OCI-M2 (cell line): ENCODE data around the gene CTPS1.

Experiments used
- DNase-seq: peaks from one replicate; lab custom pipeline; 2025; ENCODE audit not compliant: unreplicated experiment; lab: John Stamatoyannopoulos, UW

The CTPS1 gene

DNA sequence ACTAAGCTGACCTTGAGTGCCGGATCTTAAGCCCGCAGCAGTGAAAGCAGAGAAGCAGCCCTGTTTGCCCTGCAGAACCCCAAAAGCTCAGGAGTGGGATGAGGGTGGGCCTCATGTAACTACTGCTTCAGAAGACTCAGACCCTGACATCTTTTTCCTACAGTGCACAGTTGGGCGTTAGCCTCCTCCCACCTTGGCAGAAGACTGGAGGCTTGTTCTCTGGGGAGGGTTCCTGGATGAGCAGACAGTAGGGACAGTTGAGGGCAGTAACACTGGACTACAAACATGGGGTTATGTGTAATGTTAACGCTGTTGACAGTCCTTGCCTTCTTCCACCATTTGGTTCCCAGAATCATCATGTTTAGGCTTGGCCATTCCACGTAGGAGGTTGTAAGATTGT, 9.6 kb downstream of the CTPS1 start:
- DNase-seq, result no peak

DNA sequence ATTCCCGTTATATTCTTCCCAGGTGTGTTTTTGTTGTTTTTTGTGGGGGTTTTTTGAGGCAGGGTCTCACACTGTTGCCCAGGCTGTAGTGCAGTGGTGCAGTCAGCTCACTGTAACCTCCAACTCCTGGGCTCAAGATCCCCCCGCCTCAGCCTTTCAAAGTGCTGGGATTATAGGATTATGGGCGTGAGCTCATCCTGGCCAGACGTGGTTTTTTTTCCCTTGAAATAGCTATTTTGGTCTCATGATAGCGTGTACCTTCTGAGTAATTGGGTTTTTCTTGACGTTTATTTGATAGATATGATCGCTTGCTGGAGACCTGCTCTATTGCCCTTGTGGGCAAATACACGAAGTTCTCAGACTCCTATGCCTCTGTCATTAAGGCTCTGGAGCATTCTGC, 17.6 kb downstream of the CTPS1 start:
- no peak for DNase-seq

DNA sequence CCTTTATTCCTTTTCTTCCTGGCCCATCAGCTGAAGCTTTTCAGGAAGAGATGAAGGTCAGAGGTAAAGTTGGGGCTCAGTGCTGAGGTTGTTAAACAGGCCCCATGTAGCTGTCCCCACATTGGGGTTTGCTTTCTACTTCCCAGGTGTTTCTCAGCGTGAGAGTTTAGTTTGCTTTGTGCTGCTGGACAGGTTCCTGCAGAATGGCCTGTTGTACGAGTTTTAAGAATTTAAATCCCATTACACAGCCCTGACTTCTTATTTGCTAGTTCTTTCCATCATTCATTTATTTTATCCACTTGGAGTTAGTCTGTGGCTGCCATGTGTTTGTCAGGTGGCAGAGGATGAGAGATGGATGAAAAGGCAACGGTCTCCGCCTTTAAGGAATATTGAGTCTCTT, 19.2 kb downstream of the CTPS1 start:
- DNase-seq, result no peak

DNA sequence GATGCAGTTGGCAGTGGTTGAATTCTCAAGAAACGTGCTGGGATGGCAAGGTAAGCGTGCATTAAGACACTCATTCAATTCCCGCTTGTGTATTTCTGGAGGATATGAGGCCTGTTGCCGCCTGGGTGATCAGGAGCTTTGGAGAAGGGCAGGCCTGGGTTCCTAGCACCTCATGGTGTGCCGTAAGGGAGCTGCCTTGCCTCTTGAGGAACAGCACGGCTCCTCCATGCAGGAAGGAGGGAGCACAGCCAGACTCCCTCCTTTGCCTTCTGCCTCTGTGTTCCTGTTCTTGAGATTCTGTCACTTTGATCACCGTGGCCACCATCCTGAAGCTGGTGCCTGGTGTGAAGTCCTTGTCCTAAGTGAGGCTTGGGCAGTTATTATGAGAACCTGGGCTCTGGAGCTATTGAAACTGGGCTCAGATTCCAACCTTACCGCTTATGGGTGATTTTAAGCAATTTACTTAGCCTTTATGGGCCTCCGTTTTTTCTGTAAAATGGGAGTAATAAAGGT, 23.7 kb downstream of the CTPS1 start:
- no peak for DNase-seq

DNA sequence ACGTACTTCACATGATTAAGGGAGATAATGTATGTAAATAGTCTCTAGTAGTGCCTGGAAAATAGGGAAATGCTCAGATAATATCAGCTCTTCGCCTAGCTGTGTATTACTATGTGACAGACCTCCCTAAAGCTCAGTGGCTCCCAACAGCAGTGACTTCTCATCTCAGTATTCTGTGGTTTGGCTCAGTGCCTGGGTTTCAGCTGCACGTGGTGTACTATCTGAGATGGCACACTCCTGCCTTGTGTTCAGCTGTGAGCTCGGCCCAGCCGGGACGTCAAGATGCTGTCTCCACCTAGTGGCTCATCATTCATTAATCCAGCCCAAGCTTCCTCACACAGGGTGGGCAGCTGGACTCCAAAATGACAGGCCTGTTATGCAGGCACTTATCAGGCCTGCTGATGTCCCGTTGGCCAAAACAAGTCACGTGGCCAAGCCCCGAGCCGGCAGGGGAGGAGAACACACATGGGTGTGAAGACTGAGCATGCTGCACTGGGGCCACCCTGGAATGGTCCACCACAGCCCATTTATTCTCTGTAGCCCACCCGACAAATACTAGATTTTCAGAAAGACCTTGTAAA, 24.2 kb downstream of the CTPS1 start:
- DNase-seq, result peak; percentile 67

DNA sequence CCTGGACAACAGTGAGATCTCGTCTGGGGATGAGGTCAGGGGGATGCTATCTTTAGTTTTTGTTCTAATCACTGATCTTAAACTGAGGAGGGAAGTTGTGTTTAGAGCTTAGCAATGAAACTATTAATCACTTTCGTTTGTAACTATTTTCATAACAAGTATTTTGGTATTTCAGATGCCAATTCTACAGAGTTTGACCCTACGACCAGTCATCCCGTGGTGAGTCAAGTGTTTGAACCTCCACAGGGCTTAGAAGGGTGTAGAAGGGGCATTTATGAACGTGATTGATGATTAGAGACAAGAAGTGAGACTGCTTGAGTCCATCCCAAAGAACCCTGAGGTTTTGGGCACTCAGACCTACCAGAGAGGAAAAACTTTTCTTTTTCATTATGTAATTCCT, 26.4 kb downstream of the CTPS1 start:
- no peak for DNase-seq

DNA sequence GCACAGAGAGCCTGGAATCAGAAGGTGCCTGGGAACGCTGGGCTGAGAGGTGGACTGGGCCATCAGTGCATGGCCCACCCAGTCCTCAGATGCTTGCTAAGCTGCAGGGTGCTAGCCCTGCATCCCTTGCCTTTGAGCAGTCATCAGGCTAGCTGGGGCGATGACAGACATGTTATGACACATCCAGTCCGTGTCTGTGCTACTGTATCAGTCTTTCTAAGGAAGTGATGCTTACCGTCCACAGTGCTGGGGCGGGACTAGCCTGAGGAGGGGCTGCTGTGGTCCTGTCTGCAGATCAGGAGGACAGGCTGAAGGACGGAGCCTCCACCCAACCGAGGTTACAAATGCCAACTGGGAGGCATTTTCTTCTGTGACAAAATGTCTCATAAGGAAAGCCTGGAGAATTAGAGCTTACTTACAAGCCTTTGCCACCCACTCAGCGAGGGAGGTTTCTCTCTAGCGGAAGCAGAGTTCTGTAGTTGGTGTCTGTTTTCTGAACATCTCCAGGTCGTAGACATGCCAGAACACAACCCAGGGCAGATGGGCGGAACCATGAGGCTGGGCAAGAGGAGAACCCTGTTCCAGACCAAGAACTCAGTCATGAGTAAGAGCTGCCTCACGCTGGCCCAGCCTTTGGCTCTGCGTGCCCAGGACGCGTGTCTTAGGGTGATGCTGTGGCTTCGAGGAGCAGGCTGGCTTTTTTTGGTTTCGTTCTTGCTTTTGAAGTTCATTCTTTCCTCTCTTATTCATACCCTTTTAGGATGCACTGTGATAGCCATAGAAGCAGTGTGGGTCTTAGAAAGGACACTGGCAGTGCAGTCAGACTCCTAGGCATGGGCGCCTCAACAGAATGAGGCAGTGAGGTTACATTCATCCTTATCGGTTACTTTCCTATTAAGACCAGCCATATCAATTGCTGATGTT, 27.7 kb downstream of the CTPS1 start:
- DNase-seq, result no peak

DNA sequence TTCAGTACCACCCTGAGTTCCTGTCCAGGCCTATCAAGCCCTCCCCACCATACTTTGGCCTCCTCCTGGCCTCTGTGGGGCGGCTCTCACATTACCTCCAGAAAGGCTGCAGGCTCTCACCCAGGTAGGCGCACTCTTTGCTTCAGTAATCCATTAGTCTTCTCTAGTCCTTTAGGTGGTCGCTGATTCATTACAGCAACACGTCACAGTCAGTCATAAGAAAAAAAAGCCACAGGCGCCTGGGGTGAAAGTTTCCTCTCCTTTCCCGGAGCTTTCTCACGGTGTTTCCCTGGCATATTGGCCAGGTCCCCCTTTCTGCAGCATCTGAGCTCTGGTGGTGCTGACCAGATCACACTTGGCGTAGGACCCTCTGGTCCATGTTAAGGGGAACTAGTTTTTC, 30.0 kb downstream of the CTPS1 start:
- DNase-seq, result no peak

DNA sequence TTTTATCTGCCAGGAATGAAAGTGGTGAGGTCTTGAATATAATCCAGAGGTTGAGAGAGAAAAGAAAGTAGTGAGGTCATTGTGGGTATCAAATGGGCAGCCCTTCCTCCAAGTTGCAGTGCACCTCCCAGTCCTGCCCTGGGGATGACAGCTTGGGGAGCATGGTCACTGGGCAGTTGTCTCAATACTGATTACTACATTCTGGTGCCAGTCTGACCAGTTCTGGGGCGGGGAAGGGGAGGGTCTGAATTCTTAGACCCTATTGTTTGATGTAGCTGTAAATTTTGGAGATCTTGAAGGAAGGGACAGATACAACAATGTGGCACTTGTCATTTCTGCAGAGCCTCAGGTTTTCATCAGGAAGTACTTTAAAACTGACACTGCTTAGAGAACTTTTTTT, 30.8 kb downstream of the CTPS1 start:
- DNase-seq, result no peak

DNA sequence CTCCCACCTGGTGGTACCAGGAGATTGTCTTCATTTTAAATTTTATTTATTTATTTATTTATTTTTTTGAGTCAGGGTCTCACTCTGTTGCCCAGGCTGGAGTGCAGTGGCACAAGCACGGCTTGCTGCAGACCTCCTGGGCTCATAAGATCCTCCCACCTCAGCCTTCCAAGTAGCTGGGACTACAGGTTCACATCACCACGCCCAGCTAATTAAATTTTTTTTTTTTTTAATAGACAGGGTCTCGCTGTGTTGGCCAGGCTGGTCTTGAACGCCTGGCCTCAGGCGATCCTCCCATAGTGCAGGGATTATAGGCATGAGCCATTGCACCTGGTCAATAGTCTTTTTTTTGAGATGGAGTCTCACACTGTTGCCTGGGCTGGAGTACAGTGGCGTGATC, 33.5 kb downstream of the CTPS1 start:
- DNase-seq, result no peak

DNA sequence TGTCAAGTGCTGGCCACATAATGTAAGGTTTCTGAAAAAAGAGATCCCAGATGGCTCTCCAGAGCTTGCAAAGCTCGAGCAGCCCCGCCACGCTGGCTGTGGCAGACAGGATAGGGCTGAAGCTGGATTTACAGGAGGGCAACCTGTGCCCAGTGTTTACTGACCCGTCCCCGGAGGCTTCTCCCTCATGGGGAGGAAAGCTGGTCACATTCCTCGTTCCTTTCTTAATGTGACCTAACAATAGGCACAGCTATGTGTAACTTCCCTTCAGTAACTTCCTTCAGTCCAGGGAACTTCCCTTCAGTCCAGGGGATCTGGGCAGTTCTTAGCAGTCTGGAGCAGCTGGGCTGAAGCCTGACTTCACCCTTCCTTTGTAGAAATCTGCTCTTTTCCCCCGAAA, 34.3 kb downstream of the CTPS1 start:
- no peak for DNase-seq

DNA sequence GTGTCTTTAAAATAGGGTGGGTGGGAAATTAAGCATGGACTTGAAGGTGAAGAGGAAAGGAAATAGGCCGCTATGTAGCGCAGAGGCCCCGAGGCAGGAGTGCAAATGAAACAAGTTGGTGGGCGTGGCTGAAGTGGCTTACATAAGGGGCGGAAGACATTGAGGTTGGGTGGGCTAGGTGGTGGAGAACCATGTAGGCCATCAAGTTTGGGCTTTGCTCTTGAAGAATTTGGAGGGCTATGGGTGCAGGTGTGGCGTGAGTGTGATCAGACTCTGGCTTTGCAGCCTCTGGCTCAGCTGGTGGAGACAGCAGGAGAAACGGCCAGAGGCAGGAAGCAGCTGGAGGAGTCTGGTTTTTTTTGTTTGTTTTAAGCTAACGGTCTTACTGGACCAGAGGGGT, 35.4 kb downstream of the CTPS1 start:
- DNase-seq, result no peak

DNA sequence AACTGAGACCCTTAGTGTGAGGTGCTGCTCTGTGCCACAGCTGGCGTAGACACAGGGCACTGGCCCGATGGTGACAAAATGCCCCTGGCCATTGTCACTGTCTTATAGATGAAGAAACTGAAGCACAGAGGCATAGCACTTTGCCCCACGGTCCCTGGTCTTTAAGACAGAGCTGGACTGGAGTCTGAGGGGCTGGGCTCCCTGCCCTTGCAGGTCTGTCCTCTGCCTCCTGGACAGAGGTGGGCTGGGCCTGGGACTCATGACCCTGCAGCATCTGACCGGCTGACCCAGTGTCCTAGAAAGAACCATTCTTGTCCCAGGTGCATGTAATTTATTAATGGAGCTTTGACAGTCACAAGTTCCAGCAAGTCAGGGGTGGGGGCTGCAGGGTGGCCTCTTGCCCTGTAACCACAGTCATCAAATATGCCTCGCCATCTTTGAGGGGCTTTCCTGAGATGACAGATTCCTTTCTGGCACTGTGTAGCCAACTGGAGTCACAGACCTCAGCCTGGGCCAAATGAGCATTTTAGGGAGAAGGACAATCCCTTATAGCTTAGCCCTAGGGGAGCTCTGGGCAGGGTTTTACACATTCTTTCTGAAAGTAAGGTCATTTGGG, 35.9 kb downstream of the CTPS1 start:
- DNase-seq, result no peak

DNA sequence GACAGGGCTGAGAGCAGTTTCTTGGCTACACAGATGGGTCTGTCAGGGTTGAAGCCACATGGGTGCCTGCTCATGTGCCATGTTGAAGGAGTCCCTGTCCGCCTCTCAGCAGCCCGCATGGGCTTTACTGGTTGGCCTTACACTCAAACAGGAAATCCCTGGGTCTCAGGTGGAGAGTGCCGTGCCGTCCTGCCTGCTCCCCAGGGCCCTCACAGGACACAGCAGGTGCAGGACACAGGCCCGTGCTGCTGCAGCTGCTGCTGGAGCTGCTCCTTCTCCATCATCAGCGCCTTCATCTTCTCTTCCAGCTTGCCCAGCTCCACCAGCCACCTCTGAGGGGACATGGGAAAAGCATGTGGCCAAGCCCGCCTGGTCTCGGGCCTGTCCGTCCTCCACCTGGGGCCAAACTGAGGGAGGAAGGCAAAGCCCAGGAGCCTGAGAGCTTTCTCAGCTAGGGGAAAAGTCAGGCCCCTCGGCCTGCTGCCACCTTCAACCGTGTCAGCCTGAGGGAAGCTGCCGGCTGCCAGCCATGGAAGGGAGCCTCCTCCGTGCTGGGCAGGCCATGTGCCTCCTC, 36.5 kb downstream of the CTPS1 start:
- no peak for DNase-seq

DNA sequence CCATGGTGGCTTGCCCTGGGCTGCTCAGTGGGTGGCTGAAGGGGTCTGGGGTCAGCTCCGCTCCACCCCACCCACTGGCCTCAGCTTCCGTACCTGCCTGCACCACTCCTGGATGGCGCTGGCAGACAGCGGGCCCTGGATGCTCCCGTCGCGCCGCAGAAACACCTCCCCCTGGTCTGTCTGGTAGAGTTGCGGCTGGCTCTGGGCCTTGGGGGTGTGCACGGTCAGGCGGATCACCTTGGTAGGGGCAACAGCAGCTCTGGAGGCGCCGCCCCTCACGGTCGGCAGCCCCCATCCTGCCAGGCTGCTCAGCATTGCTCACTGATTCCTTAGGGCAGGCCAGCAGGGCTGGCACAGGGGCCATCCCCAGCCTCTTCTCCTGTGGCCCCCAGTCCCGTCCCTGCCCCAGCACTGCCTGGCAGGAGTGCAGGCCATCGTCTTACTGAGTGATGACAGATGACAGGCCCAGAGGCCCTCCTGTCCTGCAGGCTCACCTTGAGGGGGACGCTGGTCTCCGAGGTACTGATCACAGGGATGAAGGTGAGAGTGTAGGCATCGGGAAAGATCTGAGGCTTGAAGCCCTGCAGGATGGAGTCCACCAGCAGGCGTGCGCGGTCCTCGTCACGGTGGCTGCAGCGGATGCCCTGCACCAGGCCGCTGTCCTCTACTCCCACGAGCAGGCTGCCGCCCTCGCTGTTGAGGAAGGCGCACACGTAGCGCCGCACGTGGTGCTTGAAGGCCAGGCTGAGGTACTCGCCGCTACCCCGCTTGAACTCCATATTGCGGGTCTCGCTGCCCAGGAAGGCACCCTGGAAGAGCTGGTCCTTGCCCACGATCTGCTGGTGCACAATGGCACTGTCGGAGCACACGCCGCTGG, 37.9 kb downstream of the CTPS1 start:
- DNase-seq, result no peak

DNA sequence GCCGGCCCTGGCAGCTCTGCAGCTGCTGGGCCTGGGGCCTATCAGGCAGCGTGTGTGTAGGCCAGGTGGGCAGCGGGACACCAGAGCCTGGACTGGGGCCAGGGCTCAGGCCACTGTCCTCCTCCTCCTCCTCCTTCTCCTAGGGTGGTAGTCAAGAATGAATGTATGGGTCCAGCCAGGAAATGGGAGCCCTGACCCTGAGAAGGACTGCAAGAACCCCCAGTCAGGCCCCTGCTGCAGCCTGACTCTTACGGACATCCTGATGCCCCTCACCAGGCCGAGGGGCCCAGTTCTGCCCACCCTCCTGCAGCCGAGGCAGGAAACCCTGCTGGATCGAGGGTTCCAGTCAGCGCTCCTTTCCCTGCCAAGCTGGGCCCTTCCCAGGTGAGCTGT, 38.5 kb downstream of the CTPS1 start:
- no peak for DNase-seq

DNA sequence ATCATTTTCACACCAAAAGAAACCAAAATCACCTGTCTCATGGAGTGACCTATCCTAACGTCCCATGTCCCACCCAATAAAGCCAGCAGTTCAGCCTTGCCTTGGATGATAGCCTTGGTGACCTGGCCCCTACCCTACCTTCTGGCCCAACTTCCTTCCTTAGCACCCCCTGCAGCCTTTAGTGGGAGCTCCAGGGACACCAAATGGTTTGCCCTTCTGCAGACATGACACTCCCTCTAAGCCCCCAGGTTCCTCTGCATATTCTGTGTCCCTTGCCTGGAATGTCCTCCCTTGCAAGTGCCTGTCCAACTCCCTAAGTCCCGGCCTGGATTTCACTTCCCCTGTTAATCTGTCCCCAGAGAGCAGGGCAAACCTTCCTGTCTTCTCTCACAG, 39.9 kb downstream of the CTPS1 start:
- no peak for DNase-seq

DNA sequence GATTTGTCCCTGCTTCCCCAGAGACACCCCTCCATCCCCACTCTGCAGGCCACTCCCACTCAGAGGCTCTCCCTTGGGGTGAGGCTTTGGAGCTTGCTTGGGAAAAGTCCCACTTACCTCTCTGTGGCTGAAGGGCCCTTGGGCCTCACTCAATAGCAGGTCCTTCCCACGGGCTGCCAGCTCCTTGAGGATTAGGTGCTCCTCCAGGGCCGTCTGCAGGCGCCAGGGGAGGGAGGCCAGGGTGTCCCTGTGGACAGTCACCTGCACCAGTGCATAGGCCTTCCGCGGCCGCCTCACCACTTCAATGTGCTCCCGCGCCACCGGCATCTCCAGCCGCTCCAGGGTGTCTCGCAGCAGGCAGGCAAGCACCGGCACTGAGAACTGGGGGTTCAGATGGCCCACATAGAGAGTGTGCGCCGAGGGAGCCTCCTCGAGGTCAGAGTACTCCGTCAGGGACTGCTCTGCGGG, 40.6 kb downstream of the CTPS1 start:
- no peak for DNase-seq

DNA sequence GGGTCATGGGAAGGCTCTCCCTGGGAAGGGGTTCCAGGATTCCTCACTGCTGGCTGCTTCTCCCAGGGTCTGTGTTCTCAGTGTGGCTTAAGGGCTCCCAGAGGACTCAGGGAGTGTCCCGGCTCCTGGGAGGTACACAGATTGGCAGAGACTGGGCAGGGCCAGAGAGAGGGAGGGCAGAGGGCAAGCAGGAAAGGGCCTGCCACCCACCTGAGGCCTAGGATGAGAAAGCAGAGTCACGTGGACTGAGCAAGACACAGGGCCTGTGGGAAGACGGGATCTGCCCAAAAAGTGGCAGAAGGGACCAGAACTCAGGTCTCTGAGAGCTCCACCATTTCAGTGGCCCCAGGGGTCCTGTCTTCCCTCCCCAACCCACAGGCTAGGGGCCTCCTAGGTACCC, 41.2 kb downstream of the CTPS1 start:
- DNase-seq, result no peak

DNA sequence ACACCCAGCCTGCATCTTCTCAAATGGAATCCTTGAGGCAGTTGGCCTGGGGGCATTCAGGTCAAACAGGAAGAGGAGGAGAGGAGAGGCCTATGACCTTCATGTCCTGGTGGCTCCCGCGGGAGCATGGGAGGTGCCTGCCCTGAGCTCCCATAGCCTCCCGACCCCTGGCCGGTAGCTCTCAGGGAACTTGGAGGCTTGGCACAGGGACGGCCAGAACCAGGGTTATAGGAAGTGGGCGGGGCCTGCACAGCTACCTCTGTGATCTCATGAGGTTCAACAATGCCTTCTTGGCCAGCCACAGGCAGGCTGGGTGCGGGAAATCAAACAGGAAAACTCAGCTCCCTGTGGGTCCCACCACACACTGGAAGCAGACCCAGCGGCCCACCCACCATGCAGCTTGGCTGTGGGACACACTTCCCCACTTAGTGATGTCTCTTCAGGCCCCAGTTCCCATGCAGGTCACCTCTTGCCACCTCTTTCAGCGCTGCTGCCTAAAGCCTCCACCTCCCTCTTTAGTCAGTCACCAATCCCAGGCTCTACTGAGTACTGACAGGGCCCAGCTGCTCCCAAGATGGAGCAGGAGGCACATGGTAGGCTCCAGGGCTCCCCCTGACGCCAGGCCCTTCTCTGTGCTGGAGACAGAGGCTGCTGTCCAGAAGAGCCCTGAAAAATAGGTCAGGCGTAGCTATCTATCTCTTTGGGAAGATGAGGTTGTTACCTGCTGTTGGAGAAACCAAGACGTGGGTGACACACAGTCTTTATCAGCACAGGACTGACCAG, 42.2 kb downstream of the CTPS1 start, which contains the start of gene SLFNL1:
SLFNL1 (minus strand) TSS at position 200 of the 783 bp plus-strand sequence. CDS start 1,065 bp downstream, outside the sequence.
- no peak for DNase-seq
